GM21737 (cell line): ENCODE measurements around the gene STMP1.
"Not testable (repeated sequence)": the region's sequence is repeated elsewhere in the genome, so short reads cannot be mapped to it uniquely, and the experiment has no call there.

ENCODE experiments used
- ATAC-seq: cut with Tn5 transposase; IDR thresholded peaks from one replicate; pipeline ENCODE4 v1.9.1; 2021; ENCODE audit warnings: mild to moderate bottlenecking, moderate library complexity; ENCODE audit not compliant: unreplicated experiment

Gene STMP1

DNA sequence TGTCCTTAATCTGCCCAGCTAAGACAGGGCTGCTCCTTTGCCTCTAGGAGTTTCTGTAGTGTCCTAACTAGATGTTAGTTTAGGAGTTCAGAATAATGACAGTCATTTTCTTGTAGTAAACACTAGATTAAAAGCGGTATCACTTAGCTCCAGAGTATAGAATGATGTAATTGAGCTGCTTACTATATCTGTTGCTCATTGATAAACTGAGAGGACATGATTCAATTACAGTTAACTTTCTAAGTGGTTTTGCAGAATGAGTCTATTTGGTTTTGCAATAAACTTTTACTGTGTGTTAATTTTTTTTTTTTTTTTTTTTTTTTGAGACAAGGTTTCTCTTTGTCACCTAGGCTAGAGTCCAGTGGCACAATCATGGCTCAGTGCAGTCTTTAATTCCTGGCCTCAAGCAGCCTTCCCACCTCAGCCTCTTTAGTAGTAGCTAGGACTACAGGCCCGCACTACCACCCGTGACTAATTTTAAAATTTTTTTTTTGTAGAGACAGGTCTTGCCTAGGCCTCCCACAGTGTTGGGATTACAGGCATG, 1.8 kb downstream of the STMP1 start:
- no peak for ATAC-seq

DNA sequence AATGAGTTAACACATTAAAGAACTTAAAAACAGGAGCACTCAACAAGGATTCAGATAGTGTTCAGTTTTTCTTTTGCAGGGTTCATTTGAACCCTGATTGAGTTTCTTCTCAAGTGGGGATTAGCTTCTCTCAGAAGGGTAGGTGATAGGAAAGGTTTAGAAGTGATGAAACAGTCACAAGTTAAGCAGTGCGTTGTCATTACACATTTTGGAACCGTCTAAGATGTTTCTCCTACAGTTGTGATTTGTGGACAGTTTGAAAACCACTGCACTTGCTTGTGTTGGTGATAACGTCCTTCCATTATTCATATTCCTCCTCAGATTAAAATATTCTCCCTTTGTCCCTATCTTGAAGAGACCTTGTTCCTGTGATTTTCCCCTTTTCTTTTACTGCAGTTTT, 2.7 kb downstream of the STMP1 start:
- ATAC-seq = no peak

DNA sequence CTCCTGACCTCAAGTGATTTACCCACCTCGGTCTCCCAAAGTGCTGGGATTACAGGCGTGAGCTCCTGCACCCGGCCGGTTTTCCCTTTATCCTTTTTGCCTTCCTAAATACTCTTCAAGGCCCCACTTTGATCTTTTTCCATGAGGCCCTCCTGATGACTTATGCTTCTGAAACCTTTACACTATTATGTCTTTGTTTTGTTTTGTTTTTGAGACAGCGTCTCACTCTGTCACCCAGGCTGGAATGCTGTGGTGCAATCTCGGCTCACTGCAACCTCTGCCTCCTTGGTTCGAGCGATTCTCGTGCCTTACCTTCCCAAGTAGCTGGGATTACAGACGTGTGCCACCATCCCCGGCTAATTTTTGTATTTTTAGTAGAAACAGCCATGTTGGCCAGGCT, 3.8 kb downstream of the STMP1 start:
- ATAC-seq = no peak

DNA sequence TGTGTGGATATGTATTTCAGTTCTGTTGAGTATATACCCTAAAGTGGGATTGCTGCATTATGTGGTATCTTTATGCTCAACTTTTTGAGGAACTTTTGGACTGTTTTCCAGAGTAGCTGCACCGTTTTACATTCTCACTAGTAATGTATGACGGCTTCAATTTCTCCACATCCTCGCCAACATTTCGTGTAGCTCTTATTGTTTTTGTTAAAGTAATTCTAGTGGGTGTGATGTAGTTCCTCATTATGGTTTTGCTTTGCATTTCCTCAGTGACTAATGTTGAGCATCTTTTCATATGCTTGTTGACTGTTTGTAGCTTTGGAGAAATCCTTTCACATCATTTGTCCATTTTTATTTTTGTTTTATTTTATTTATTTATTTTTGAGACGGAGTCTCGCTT, 4.5 kb downstream of the STMP1 start:
- ATAC-seq = no peak

DNA sequence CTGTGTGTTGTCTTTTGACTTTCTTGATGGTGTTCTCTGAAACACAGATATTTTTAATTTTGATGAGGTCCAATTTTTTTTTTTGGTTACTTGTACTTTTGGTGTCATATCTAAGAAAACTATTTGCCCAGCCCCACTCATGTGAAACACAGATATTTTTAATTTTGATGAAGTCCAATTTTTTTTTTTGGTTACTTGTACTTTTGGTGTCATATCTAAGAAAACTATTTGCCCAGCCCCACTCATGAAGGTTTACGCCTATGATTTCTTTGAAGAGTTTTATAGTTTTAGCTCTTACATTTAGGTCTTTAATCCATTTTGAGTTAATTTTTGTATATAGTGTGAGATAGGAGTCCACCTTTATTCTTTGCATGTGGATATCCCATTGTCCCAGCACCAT, 5.3 kb downstream of the STMP1 start:
- ATAC-seq = not testable (repeated sequence)

DNA sequence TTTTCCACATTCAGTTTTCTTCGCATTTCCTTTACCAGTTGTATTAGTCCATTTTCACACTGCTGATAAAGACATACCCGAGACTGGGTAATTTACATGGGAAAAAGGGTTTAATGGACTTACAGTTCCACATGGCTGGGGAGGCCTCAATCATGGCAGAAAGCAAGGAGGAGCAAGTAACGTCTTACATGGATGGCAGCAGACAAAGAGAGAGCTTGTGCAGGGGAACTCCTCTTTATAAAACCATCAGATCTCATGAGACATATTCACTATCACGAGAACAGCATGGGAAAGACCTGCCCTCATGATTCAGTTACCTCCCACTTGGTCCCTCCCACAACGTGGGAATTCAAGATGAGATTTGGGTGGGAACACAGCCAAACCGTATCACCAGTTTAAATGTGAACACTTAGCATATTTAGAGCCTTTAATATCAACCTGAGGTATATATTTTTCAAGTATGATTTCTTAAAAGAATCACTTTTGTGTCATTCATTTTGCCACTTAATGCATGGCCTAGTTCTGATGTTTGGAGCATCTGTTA, 6.6 kb downstream of the STMP1 start:
- ATAC-seq = not testable (repeated sequence)

DNA sequence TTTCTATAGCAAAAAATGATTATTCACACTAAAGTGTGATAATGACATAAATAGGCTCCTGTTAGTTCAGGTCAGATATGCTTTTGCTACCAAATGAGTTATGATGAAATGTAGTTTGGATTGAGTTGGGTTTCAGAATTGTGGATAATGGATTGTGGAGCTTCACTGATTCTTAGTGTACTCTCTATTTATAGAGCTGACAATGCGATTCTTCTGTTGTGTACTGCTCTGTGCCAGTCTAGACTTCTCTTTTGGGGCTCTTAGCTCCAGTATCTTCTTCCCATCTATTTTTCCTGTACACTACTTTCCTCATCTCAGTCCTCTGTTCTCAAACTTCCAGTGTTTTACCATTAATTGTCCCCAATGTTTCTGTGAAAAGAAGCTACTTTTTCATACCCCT, 7.5 kb downstream of the STMP1 start:
- no peak for ATAC-seq

DNA sequence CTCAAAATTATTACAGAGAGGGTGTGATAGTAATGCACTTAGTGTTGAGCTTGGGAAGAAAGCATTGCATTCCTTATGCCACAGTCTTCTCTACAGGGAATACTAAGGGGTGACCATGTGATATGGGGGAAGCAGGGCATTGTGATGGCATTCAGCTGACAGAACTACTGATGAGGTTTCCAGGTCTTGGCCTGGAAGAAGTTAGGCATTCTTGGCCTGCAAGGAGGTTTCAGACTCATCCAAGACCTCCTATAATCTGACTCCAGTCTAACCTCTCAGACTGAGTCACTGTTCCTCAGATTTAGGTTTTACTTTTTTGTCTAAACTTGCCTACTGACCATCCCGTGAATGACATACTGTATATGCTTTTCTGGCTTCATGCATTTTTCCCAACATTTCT, 7.9 kb downstream of the STMP1 start:
- no peak for ATAC-seq

DNA sequence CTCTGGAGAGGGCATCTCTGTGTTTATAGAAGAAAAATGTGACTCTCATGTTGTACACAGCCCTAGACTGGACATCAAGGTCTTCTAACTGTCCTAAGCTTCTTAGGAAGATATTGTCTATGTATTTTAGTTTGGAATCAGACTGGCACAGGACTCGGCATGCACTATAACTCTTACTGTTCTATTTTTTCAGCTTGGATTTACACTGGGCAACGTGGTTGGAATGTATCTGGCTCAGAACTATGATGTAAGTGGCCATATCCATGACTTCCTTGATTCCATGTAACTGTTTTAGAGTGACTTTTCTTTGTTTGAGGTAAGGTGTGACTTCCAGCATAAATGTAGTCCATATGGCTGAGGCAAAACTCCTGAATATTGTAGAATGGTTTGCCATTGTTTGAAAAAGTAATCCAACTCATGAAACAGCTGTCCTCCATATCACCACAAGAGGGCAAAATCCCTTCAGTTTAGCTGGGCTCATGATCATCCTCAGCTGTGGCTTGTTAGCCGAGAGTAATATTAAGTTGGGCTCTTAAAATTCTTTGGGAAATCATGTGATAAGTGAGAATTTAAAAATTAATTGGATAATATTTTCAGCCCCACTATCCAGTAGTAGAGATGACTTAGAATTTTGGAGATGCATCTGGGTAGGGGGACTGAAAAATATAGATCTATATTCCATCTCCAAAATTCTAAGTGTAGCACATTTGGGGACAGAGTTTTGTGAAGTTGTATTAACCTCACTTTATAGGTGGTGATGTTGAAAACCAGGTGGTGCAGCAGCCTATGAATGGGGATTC, 10.4 kb downstream of the STMP1 start:
- ATAC-seq = no peak

DNA sequence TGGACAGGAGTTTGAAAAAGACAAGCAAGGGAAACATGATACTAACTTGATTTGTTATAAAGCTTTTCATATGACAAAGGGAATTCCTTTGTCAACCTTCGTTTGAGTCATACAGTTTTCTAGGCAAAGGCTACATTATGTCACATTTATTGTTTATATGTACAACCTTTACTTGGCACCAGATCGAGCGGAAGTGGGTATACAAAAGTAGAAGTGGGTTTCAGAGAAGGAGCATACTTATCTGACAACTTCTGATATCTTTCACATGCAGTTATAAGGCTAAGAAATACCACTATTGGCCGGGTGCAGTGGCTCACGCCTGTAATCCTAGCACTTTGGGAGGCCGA, 11.0 kb downstream of the STMP1 start:
- no peak for ATAC-seq

DNA sequence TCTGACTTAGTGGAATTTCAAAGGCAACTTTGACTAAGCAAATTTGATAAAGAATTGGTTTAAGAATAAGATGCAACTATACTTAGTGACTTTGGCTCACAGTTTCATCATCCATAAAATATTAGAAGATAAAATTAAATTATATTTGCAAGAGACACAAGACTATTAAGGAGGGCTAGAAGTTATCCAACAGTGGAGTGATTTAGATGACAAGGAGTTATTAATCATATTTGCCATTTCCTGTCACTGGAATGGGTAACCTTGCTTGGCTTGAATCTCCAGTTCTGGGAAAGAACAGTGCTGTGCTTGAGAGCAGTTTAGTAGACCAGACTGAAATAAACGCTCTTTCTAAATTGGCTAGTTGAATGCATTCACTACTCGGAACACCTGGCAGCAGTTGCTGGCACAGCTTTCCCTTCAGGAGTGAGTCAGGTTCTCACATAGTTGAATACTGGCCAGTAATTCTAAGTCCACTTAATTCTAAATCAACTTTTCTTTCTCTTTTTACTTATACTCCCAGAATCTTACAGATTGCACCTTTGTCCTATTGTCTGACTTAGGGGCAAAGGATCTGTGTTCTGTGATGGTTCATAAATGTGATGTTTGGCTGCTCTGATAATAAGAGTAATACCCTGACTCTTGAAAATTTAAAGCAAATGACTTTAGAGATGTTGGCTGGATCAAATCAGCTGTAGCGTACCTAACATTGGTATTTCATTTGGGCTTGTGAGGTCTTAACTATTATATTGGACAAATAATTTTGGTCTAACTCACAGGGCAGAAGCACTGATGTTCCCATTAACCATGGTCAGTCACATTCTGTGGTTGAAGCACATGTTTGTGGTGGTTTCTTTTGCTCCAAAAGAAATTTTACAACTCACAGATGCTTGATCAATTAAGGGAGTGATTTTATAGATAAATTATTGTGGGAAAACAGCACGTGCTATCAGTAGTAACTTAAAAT, 16.6 kb downstream of the STMP1 start:
- no peak for ATAC-seq

DNA sequence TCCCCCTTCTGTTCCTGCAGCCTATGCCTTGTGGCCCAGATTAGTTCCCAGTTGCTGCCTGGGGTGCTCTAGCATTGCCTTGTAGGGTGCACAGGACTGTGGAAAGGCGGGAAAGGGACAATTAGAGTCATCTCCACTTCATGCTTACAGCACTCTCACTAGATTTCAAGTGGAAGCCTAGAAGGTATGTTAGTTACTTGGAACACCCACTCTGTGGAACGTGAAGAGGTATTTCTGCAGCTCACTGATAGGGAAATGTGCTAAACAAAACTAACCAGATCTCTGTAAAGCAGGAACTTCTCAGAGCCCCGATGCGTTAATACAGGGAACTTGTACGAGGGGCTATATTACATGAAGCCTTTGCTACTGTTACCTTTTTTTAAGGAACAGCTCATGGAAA, 19.4 kb downstream of the STMP1 start:
- ATAC-seq = no peak

DNA sequence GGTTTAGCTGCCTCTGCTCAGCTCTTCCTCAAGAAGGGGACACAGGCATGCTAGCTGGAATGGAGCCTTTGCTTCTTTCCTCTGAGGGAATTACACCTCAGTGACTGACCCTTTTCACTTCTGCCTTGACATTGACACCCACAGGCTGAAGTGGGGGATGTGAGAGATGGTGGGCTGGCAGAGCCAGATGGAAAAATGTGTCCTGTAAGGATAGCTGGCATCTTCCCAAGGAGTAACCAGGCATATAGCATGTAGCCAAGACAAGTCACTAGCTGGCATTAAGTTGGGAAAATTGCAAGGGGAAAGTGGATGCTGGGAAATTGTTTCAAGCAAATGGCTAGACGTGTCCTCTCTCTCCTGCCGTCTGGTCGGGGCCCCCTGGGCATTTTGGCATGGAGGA, 19.9 kb downstream of the STMP1 start:
- ATAC-seq = no peak

DNA sequence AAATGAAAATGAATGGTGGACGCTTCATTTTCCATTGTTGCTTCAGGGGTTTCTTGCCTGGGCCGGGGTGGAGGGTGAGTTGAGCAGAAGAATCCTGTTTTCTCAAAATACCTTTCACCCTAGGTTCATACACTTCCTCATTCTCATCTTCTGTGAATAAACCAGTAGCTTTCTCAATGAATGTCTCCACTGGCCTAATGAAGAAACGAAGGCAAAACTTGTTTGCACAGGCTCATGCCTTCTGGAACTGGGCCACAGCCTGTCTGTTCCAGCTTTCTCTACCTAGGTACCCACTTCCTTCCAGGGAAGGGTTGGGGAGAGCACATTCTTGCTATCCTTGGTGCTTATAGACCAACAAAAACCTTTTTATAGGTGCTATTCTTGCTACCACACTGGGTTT, 21.3 kb downstream of the STMP1 start:
- no peak for ATAC-seq

DNA sequence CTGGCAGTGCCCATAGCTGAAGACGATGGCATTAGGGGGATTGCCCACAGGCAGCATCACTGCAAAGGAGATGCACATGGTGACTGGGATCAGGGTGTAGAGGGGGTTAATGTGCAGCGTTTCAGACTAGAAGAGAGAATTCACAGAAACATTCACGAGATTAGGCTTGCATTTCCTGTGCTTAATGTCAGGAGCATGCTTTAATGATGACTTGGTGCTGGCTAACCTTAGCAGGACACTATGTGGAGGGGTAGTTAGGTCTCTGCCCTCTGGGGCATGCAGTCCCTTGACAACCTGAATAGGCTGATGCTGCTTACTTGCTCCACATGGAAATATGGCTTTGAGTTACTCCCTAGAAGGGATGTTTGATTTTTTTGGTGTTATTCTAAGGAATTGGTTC, 21.8 kb downstream of the STMP1 start:
- no peak for ATAC-seq

DNA sequence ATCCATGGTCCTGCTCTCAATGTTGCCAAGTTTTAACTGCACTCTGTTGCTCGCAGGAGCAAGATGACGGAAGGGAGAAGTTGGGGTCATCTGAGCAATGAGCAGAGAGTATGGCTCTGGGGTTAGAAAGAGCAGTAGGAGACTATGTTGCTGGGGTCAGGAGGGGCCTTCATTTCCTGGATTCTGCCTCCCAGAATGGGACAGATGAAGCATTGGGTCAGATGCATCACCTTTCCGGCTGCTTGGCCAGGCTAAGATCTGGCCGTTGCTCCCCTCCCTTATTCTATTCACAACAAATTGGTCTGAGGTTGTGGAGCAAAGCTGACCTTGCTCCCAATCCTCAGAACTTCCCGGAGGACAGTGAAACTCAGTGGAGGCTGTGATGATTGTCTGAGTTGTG, 22.4 kb downstream of the STMP1 start:
- ATAC-seq = no peak

DNA sequence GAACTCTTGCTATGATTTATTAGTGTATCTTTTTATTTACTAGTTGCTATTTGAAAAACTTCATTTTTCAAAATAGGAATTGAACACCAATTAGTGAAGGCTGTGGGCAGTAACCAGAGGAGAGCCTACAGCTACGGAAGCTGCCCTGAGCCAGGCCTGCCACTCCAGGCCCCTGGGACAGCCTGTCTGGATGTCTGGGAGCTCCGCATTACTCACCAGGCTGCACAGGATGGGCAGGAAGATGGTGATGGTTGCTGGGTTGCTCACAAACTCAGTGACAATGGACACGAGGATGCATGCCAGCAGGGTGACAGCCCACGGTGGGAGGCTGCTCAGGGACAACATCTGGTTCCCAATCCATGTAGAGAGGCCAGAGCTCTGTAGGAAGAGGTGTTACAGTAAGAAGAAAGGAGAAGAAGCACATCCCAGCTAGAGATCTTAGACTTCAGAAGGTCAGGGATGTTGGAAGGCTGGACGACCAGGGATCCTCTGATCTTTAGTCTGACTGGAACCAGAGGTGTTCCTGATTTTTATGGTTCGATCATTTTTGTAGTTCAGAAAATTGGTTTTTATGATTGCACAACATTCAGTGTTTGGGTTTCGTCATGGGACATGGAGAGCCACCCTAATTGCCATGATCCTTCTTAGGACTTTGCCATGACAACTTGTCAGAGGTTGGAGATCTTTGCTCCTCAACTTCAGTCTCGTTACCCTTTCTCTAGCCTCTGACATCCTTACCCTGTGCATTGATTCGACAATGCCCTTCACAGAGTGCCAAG, 23.2 kb downstream of the STMP1 start:
- no peak for ATAC-seq

DNA sequence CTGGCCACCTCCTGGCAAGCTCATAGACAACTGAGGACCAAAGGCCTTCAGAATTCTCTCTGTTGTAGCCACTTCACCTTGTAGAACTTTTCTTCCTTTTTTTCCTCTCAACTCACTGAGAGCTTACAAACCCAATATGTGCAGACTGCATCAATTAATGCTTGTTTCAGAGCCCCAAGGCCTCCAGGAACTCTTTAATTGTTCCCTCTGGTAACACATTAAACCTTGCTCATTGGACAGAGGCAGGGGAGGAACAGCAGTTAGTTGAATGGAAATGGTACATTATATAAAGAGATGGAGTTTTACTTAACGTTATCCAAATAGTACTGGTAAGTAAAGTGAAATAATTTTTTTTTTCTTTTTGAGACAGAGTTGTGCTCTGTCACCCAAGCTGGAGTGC, 25.2 kb downstream of the STMP1 start:
- ATAC-seq = no peak

DNA sequence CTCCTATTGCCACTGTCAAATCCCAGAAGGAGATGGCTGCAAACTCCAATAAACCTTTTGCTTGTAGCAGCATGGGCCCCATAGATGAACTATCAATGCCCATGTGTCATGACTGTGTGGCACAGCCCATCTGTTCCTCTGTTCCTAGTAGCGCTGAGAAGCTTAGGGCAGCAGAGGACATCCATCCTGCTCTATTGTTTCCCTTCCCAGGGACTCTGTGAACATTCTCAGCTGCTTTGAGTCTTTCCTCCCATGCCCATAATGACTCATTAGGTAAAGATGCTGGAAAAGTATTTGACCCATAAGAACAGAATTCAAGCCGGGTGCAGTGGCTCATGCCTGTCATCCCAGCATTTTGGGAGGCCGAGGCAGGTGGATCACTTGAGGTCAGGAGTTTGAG, 28.3 kb downstream of the STMP1 start:
- no peak for ATAC-seq

DNA sequence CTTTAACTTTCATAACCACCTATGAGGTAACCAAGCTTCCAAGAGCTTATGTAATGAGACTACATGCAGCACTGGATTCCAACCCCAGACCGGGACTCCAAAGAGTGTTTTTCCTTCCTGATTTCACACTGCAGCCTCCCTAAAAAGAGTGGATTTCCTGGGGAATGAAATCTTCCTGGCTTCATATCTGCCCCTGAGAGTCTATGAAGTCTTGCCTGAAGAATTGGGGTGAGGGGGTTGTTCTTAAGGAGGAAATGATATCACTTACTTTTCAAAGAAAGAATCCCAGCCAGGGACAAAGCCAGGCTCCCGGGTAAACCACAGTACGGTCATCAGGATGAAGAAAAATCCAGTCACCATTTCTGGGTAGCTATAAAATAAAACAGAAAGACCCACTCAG, 29.7 kb downstream of the STMP1 start:
- no peak for ATAC-seq

DNA sequence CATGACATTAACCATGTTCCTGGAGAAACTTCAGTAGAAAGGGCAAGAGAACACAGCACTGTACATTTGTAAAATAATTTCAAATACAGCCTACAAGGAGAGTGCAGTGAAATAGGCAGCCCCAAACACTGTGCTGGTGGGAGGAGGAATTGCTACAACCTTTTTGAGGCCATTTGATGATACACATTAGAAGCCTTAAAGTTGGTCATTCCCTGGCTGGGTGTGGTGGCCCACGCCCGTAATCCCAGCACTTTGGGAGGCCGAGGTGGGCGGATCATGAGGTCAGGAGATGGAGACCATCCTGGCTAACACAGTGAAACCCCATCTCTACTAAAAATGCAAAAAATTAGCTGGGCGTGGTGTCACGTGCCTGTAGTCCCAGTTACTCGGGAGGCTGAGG, 30.3 kb downstream of the STMP1 start:
- ATAC-seq = not testable (repeated sequence)
